Neural cell (in vitro differentiated cells): ENCODE data around the gene SGO2. TPM values are rescaled to one million over a fixed set of nuclear protein-coding genes. Genes with fewer than 3 reads are reported as not detected.

ENCODE experiments used
- H2AFZ ChIP-seq: fragments of 200-600, 300-800 bp; sonication (generic), shearing (Covaris generic); 2 replicates; pipeline ENCODE4 v1.6.0; 2014; ENCODE audit warnings: low read depth, mild to moderate bottlenecking, antibody characterized with exemption, low read length, moderate library complexity
- H3F3A ChIP-seq: fragments of 200-600 bp; shearing (Covaris generic); 2 replicates; pipeline ENCODE4 v1.6.1; 2016; ENCODE audit warnings: mild to moderate bottlenecking, moderate library complexity, mixed read lengths, antibody characterized with exemption, low read length; ENCODE audit not compliant: insufficient read depth, poor library complexity, severe bottlenecking
- H3K27ac ChIP-seq: fragments of 200-600, 300-800 bp; sonication (generic), shearing (Covaris generic); 2 replicates; pipeline ENCODE4 v1.5.1; 2014; ENCODE audit warnings: mild to moderate bottlenecking, low read length, moderate library complexity
- H3K27me3 ChIP-seq: fragments of 300-800, 200-600 bp; sonication (generic), shearing (Covaris generic); 2 replicates; pipeline ENCODE4 v1.6.0; 2014; ENCODE audit warnings: mild to moderate bottlenecking, low read depth, low read length, moderate library complexity; ENCODE audit not compliant: insufficient read depth
- H3K36me3 ChIP-seq: fragments of 300-800, 200-600 bp; sonication (generic), shearing (Covaris generic); 2 replicates; pipeline ENCODE4 v1.5.1; 2014; ENCODE audit warnings: mild to moderate bottlenecking, antibody characterized with exemption, low read length, moderate library complexity; ENCODE audit not compliant: insufficient read depth
- H3K4me2 ChIP-seq: fragments of 300-800, 200-600 bp; sonication (generic), shearing (Covaris generic); 2 replicates; pipeline ENCODE4 v1.6.0; 2014; ENCODE audit warnings: mild to moderate bottlenecking, low read length
- H3K4me3 ChIP-seq: fragments of 300-800, 200-600 bp; sonication (generic), shearing (Covaris generic); 2 replicates; pipeline ENCODE4 v1.5.1; 2014; ENCODE audit warnings: mild to moderate bottlenecking, low read length, moderate library complexity
- H3K79me2 ChIP-seq: fragments of 200-600 bp; shearing (Covaris generic); replicated peaks from 2 replicates; pipeline ENCODE4 v1.6.0; 2014; ENCODE audit warnings: mild to moderate bottlenecking, low read length, moderate library complexity; ENCODE audit not compliant: insufficient read depth
- H3K9ac ChIP-seq: fragments of 300-800, 200-600 bp; sonication (generic), shearing (Covaris generic); 2 replicates; pipeline ENCODE4 v1.6.1; 2016; ENCODE audit warnings: mild to moderate bottlenecking, low read length, mixed read lengths
- H3K9me2 ChIP-seq: fragments of 200-600 bp; shearing (Covaris generic); 2 replicates; pipeline ENCODE4 v1.6.1; 2016; ENCODE audit warnings: mild to moderate bottlenecking, low read length, mixed read lengths; ENCODE audit not compliant: insufficient read depth
- H3K9me3 ChIP-seq: fragments of 200-600, 300-800 bp; sonication (generic), shearing (Covaris generic); 2 replicates; pipeline ENCODE4 v1.6.1; 2016; ENCODE audit warnings: mild to moderate bottlenecking, mixed run types, low read length, moderate library complexity, mixed read lengths
- H4K20me1 ChIP-seq: fragments of 200-600 bp; shearing (Covaris generic); 2 replicates; pipeline ENCODE4 v1.6.1; 2016; ENCODE audit warnings: mild to moderate bottlenecking, mixed run types; ENCODE audit not compliant: insufficient read depth
- EP300 ChIP-seq: fragments of 450-650 bp; conservative IDR thresholded peaks from 2 replicates; pipeline ENCODE4 v1.6.1; 2014; ENCODE audit warnings: antibody characterized with exemption, mild to moderate bottlenecking, moderate library complexity; ENCODE audit not compliant: poor library complexity, severe bottlenecking
- MXI1 ChIP-seq: fragments of 450-650 bp; conservative IDR thresholded peaks from 2 replicates; pipeline ENCODE4 v1.6.1; 2014; ENCODE audit warnings: antibody characterized with exemption, mild to moderate bottlenecking; ENCODE audit not compliant: poor library complexity, severe bottlenecking
- POLR2AphosphoS5 ChIP-seq: IDR thresholded peaks from 2 replicates; pipeline ENCODE4 v1.6.1; 2012
- RAD21 ChIP-seq: fragments of 450-650 bp; conservative IDR thresholded peaks from 2 replicates; pipeline ENCODE4 v1.6.1; 2014; ENCODE audit warnings: antibody characterized with exemption, mild to moderate bottlenecking, moderate library complexity
- REST ChIP-seq: IDR thresholded peaks from 2 replicates; pipeline ENCODE4 v1.6.1; 2012; ENCODE audit warnings: borderline replicate concordance
- SMC3 ChIP-seq: fragments of 450-650 bp; conservative IDR thresholded peaks from 2 replicates; pipeline ENCODE4 v1.6.1; 2014; ENCODE audit warnings: antibody characterized with exemption, mild to moderate bottlenecking, moderate library complexity; ENCODE audit not compliant: poor library complexity
- TAF1 ChIP-seq: IDR thresholded peaks from 2 replicates; pipeline ENCODE4 v1.6.1; 2012; ENCODE audit warnings: low read depth
- polyA plus RNA-seq: library from polyadenylated mRNA; depleted of rRNA; stranded (reverse); fragments of >200 nt; gene quantifications from 2 replicates; pipeline ENCODE4 v1.2.3, GENCODE V29; 2014
- TF ChIP-seq, protein P1 (sequence below): fragments of 450-650 bp; IDR thresholded peaks from 2 replicates; pipeline ENCODE4 v1.5.1; 2014; ENCODE audit warnings: antibody characterized with exemption, mild to moderate bottlenecking, moderate library complexity; ENCODE audit not compliant: poor library complexity, severe bottlenecking

SGO2 gene
- polyA plus RNA-seq, 1 donor from 2014 or later, result 0.73 TPM

DNA sequence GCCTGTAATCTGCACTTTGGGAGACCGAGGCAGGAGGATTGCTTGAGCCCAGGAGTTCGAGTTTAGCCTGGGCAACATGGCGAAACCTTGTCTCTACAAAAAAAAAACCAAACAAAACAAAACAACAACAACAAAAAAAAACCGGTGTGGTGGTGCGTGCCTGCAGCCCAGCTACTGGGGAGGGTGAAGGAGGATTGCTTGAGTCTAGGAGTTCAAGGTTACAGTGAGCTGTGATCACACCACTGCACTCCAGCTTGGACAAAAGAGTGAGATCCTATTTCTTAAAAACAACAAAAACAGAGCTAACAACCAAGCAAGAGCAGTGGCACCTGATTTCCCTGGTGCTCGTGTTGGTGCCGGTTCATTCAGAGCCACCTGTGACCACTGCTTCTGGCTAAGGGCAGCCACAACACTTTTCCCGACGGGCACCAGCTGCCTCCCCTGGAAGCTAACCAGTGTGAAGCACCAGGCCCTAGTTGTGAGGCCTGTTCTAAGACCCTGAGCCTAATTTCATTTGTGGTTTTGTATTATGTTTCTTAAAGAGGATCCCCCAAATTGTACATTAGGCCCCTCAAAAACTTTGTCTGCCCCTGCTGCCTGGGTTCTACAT is 61.1 kb downstream of the SGO2 start (continued):
- TF ChIP-seq SMC3, result no peak

GRCh38 chr2:200588076-200588678 is 62.2 kb downstream of the SGO2 start:
- Histone ChIP-seq H2AFZ (no peak overlapping the region), H4K20me1 (no peaks in the 10 kb centered on the region)

More at GRCh38 chr2:200588076-200588678, 62.2 kb downstream of the SGO2 start:
- Histone ChIP-seq H3F3A (no peaks in the 10 kb centered on the region), H3K9ac (no peak overlapping the region), H3K27ac (no peak overlapping the region), H3K4me2 (no peak overlapping the region), H3K27me3 (peaks cover 14% of the 10 kb centered on the region), H3K79me2 (no peaks in the 10 kb centered on the region), H3K4me3 (no peak overlapping the region), H3K9me2 (no peaks in the 10 kb centered on the region), H3K9me3 (no peaks in the 10 kb centered on the region), H3K36me3 (no peaks in the 10 kb centered on the region)
- TF ChIP-seq REST, result no peak
- TF ChIP-seq TAF1, result no peak
- TF ChIP-seq MXI1, result no peak
- no peak for TF ChIP-seq POLR2AphosphoS5
- TF ChIP-seq EP300, result no peak
- TF ChIP-seq, protein P1, sequence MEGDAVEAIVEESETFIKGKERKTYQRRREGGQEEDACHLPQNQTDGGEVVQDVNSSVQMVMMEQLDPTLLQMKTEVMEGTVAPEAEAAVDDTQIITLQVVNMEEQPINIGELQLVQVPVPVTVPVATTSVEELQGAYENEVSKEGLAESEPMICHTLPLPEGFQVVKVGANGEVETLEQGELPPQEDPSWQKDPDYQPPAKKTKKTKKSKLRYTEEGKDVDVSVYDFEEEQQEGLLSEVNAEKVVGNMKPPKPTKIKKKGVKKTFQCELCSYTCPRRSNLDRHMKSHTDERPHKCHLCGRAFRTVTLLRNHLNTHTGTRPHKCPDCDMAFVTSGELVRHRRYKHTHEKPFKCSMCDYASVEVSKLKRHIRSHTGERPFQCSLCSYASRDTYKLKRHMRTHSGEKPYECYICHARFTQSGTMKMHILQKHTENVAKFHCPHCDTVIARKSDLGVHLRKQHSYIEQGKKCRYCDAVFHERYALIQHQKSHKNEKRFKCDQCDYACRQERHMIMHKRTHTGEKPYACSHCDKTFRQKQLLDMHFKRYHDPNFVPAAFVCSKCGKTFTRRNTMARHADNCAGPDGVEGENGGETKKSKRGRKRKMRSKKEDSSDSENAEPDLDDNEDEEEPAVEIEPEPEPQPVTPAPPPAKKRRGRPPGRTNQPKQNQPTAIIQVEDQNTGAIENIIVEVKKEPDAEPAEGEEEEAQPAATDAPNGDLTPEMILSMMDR, result no peak
- no peak for TF ChIP-seq RAD21
